GM12878 (cell line): ENCODE results near the gene APCDD1L. TPM values are rescaled to one million over a fixed set of nuclear protein-coding genes. Genes with fewer than 3 reads are reported as not detected.

Experiments
- ATAC-seq: fragments of 200-7000 bp; cut with Tn5 transposase; 3 replicates; pipeline ENCODE4 v1.9.1; 2020; ENCODE audit warnings: mild to moderate bottlenecking, moderate library complexity
- BruUV-seq: library from RNA; stranded (reverse); fragments of 400-500 nt; replicated peaks from 2 replicates; lab custom pipeline; 2021; lab: Mats Ljungman, UMichigan
- CTCF ChIA-PET: fragments of 300-600 bp; sonication (Branson Sonifier 250); formaldehyde crosslinking; extraction: SDS; loops from one replicate; lab custom pipeline; 2021; ENCODE audit warnings: inconsistent platforms; lab: Yijun Ruan, JAX
- POLR2A ChIA-PET: fragments of 350-600 bp; formaldehyde crosslinking; extraction: SDS; loops from one replicate; lab custom pipeline; 2021; ENCODE audit warnings: inconsistent platforms; lab: Charles Lee
- RAD21 ChIA-PET: fragments of 300-600 bp; sonication (Branson Sonifier 250); formaldehyde crosslinking; loops from one replicate; lab custom pipeline; 2023; ENCODE audit warnings: antibody characterized with exemption; ENCODE audit not compliant: unreplicated experiment; lab: Charles Lee
- SMC1A ChIA-PET: fragments of 300-600 bp; sonication (Branson Sonifier 250); formaldehyde crosslinking; loops from one replicate; lab custom pipeline; 2023; ENCODE audit not compliant: unreplicated experiment, uncharacterized antibody; lab: Charles Lee
- DNase-seq: peaks from one replicate; pipeline ENCODE4 v3.0.0-alpha.2; 2011; ENCODE audit warnings: low read depth, low spot score
- FAIRE-seq: peaks from 3 replicates; lab custom pipeline; 2011; peaks lifted over from hg19 to GRCh38; lab: Jason Lieb, UNC
- H2AFZ ChIP-seq: 2 replicates; pipeline ENCODE4 v1.6.0; 2011; ENCODE audit warnings: low read depth, low read length, control low read depth; ENCODE audit not compliant: control insufficient read depth
- H3K27ac ChIP-seq: 2 replicates; pipeline ENCODE4 v1.5.1; 2011; ENCODE audit warnings: control low read depth; ENCODE audit not compliant: control insufficient read depth, insufficient read depth
- H3K27me3 ChIP-seq, 2 experiments: replicated peaks in 1 of 2; 2 replicates each; pipeline versions ENCODE4 v1.6.0 to v1.6.1; 2011; ENCODE audit warnings: low read length in 1 of 2; ENCODE audit not compliant: control insufficient read depth in 2 of 2, insufficient read depth in 2 of 2
- H3K36me3 ChIP-seq, 2 experiments: 2 replicates each; pipeline ENCODE4 v1.5.1; 2011; ENCODE audit warnings: low read length in 1 of 2; ENCODE audit not compliant: control insufficient read depth in 2 of 2, insufficient read depth in 2 of 2
- H3K4me1 ChIP-seq: 2 replicates; pipeline ENCODE4 v1.6.1; 2011; ENCODE audit warnings: mild to moderate bottlenecking, low read length, moderate library complexity, mixed read lengths; ENCODE audit not compliant: control insufficient read depth, insufficient read depth
- H3K4me2 ChIP-seq: 2 replicates; pipeline ENCODE4 v1.6.0; 2011; ENCODE audit warnings: control low read depth; ENCODE audit not compliant: control insufficient read depth, insufficient read depth
- H3K4me3 ChIP-seq: fragments of 200-600 bp; sonication (generic); 2 replicates; pipeline ENCODE4 v1.5.1; 2016
- H3K79me2 ChIP-seq: 2 replicates; pipeline ENCODE4 v1.6.0; 2011; ENCODE audit warnings: low read length; ENCODE audit not compliant: control insufficient read depth, insufficient read depth
- H3K9ac ChIP-seq: 2 replicates; pipeline ENCODE4 v1.8.0; 2011; ENCODE audit warnings: low read length, control low read depth, mixed read lengths; ENCODE audit not compliant: control insufficient read depth, insufficient read depth
- H3K9me3 ChIP-seq: replicated peaks from 3 replicates; pipeline ENCODE4 v1.5.1; 2011; ENCODE audit warnings: mild to moderate bottlenecking, low read length; ENCODE audit not compliant: control insufficient read depth, insufficient read depth
- H4K20me1 ChIP-seq: 2 replicates; pipeline ENCODE4 v1.6.0; 2011; ENCODE audit not compliant: control insufficient read depth, insufficient read depth
- EGR1 ChIP-seq, 2 experiments: IDR thresholded peaks; 1 replicate in 1 of 2; 2 replicates in 1 of 2; pipeline ENCODE4 v1.6.1; 2011 to 2012; ENCODE audit warnings: low read depth in 2 of 2, low read length in 2 of 2, borderline replicate concordance in 1 of 2, mild to moderate bottlenecking in 1 of 2, moderate library complexity in 1 of 2
- ESRRA ChIP-seq: IDR thresholded peaks from 2 replicates; pipeline ENCODE4 v1.6.1; 2012; ENCODE audit warnings: mild to moderate bottlenecking, low read length, improper control_type of control experiment
- HDAC6 ChIP-seq: fragments of 200-600 bp; sonication (generic); IDR thresholded peaks from one replicate; pipeline ENCODE4 v1.8.0; 2017; ENCODE audit warnings: antibody characterized with exemption; ENCODE audit not compliant: unreplicated experiment
- HDGF ChIP-seq: fragments of 450-650 bp; IDR thresholded peaks from 2 replicates; pipeline ENCODE4 v1.6.1; 2016; ENCODE audit warnings: antibody characterized with exemption
- IKZF1 ChIP-seq: fragments of 450-650 bp; conservative IDR thresholded peaks from 2 replicates; pipeline ENCODE4 v1.6.1; 2017; ENCODE audit warnings: antibody characterized with exemption, mild to moderate bottlenecking
- MYC ChIP-seq: IDR thresholded peaks from 2 replicates; pipeline ENCODE4 v1.6.1; 2011; ENCODE audit warnings: mild to moderate bottlenecking, low read length, moderate library complexity, inconsistent platforms; ENCODE audit not compliant: insufficient read depth, insufficient replicate concordance, insufficient read length, severe bottlenecking
- NR2C2 ChIP-seq: IDR thresholded peaks from 2 replicates; pipeline ENCODE4 v1.6.1; 2011; ENCODE audit warnings: borderline replicate concordance, low read depth; ENCODE audit not compliant: control insufficient read depth, insufficient read length
- NR2F1 ChIP-seq: fragments of 450-650 bp; conservative IDR thresholded peaks from 2 replicates; pipeline ENCODE4 v1.6.1; 2017; ENCODE audit warnings: mild to moderate bottlenecking
- RELA ChIP-seq: fragments of 450-650 bp; IDR thresholded peaks from 2 replicates; pipeline ENCODE4 v1.8.0; 2014; ENCODE audit warnings: borderline replicate concordance; ENCODE audit not compliant: partially characterized antibody
- RUNX3 ChIP-seq: IDR thresholded peaks from 2 replicates; pipeline ENCODE4 v1.6.1; 2012; ENCODE audit warnings: low read length, inconsistent platforms
- SPI1 ChIP-seq: IDR thresholded peaks from 2 replicates; pipeline ENCODE4 v1.6.1; 2011; ENCODE audit warnings: low read depth, mild to moderate bottlenecking, low read length, moderate library complexity, borderline replicate concordance; ENCODE audit not compliant: insufficient read depth
- SREBF2 ChIP-seq: IDR thresholded peaks from 2 replicates; pipeline ENCODE4 v1.6.1; 2012; ENCODE audit warnings: mild to moderate bottlenecking, low read length
- TBL1XR1 ChIP-seq: IDR thresholded peaks from 2 replicates; pipeline ENCODE4 v1.6.1; 2012; ENCODE audit warnings: low read depth, low read length, improper control_type of control experiment
- ZNF217 ChIP-seq: fragments of 450-650 bp; IDR thresholded peaks from 2 replicates; pipeline ENCODE4 v1.6.1; 2017; ENCODE audit warnings: antibody characterized with exemption, mild to moderate bottlenecking
- ZNF384 ChIP-seq: IDR thresholded peaks from 2 replicates; pipeline ENCODE4 v1.6.1; 2012; ENCODE audit warnings: low read depth, mild to moderate bottlenecking, low read length, improper control_type of control experiment, borderline replicate concordance
- ZNF622 ChIP-seq: fragments of 450-650 bp; IDR thresholded peaks from 2 replicates; pipeline ENCODE4 v1.6.1; 2017; ENCODE audit warnings: mild to moderate bottlenecking, inconsistent platforms
- ZSCAN29 ChIP-seq: fragments of 450-650 bp; IDR thresholded peaks from 2 replicates; pipeline ENCODE4 v1.6.1; 2017; ENCODE audit warnings: mild to moderate bottlenecking, moderate library complexity
- WGBS: methylation state at CpG from one replicate; pipeline ENCODE4 v1.1.6; 2016; ENCODE audit warnings: low lambda C conversion rate; ENCODE audit not compliant: insufficient replicate concordance, insufficient coverage; ENCODE audit errors: missing lambda C conversion rate; 5-methylcytosine and 5-hydroxymethylcytosine counted together
- in situ Hi-C: fragments of 300-500 bp; cut with MboI; formaldehyde crosslinking; loops from 9 replicates; pipeline ENCODE4 v1.14.3; 2018; ENCODE audit warnings: mixed read lengths
- intact Hi-C: fragments of 100-400 bp; cut with micrococcal nuclease; formaldehyde crosslinking; loops from one replicate; pipeline ENCODE4 v1.14.2; 2022; ENCODE audit not compliant: unreplicated experiment
- polyA plus RNA-seq, 11 experiments: library from polyadenylated mRNA; depleted of rRNA in 4 of 11; unstranded in 6 of 11; stranded (reverse) in 5 of 11; fragments of >200 nt; fragmentation: Nextera tagmentation in 4 of 11; fragmentation: Illumina TruSeq in 1 of 11; extraction: Ambion mirVana in 4 of 11; extraction: Trizol in 1 of 11; gene quantifications; 1 replicate in 1 of 11; 2 replicates in 10 of 11; pipeline versions ENCODE4 v1.2.1 to v1.2.3, GENCODE V29; 2011 to 2016; ENCODE audit warnings: inconsistent platforms in 2 of 11, missing spikeins in 2 of 11, low read depth in 1 of 11
- total RNA-seq, 4 experiments: library from RNA; depleted of rRNA in 3 of 4; stranded (reverse); fragments of >200 nt in 3 of 4; fragmentation: Illumina TruSeq in 1 of 4; extraction: Trizol in 1 of 4; gene quantifications; 2 replicates each; pipeline versions ENCODE4 v1.2.1 to v1.2.3, GENCODE V29; 2013 to 2021
- TF ChIP-seq, protein P1 (sequence below): fragments of 450-650 bp; IDR thresholded peaks from 2 replicates; pipeline ENCODE4 v1.6.1; 2018; ENCODE audit warnings: borderline replicate concordance, mild to moderate bottlenecking; ENCODE audit not compliant: partially characterized antibody
- TF ChIP-seq, protein P2 (sequence below): IDR thresholded peaks from 2 replicates; pipeline ENCODE4 v1.6.1; 2012; ENCODE audit warnings: low read depth, low read length, improper control_type of control experiment

The APCDD1L gene
- total and polyA plus RNA-seq, 10 of the 15 experiments (the other 5 are each of a cell fraction or from before 2014, with no cell fraction given): 0.14 to 0.50 TPM; not detected in 8

DNA sequence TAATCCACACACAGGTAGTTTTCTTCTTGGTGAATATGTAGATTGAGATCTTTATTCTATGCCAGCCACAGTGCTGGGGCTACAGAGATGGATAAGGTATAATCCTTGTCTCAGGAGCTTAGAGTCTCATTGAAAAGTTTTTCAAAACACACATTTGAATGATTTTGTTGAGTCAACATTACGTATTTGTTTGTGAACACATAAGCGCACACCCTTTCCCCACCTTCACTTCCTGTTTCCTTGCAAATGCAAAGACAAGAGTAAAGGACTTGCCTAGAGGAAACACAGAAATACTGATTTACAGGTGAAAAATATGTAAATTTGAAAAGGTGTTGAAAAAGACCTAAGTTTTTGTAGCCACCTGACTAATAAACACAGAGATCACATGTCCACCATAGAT, 98.4 kb downstream of the APCDD1L start (continued):
- TF ChIP-seq, protein P1, sequence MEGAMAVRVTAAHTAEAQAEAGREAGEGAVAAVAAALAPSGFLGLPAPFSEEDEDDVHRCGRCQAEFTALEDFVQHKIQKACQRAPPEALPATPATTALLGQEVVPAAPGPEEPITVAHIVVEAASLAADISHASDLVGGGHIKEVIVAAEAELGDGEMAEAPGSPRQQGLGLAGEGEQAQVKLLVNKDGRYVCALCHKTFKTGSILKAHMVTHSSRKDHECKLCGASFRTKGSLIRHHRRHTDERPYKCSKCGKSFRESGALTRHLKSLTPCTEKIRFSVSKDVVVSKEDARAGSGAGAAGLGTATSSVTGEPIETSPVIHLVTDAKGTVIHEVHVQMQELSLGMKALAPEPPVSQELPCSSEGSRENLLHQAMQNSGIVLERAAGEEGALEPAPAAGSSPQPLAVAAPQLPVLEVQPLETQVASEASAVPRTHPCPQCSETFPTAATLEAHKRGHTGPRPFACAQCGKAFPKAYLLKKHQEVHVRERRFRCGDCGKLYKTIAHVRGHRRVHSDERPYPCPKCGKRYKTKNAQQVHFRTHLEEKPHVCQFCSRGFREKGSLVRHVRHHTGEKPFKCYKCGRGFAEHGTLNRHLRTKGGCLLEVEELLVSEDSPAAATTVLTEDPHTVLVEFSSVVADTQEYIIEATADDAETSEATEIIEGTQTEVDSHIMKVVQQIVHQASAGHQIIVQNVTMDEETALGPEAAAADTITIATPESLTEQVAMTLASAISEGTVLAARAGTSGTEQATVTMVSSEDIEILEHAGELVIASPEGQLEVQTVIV: no peak
- TF ChIP-seq ZNF622 (no peak), ZSCAN29 (no peak), SPI1 (peak; percentile 40), RUNX3 (no peak)

DNA sequence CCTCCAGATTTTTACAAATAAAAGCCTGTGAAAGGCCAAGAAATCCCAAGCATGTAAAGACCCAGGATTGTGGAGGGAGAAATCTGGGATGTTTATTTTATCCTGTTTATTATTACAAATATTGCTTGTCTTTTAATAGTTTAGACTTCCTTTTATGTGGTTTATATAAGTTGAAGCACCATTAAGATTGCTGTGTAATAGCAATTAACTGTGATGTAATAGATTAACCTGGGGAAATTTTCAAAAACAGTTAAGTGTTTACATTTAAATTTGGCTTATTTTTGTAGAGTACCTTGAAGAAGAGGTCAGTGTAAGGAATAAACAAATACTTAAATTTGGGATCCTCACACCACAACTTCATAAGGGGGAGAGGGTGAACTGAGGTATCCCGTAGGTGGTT, 99.1 kb downstream of the APCDD1L start:
- H3K4me2 ChIP-seq: no peak overlapping the region
- no peaks in the 10 kb centered on the region; the same call in 1 of the 2 replicates for H3K4me1 ChIP-seq
- no peak overlapping the region for H3K4me3 ChIP-seq
- no peak for ATAC-seq
- no peaks in the 10 kb centered on the region for H3K27me3 ChIP-seq
- no peak overlapping the region for H2AFZ ChIP-seq
- intact Hi-C loops (no loop called here), in situ Hi-C loops (no loop called here)
- SMC1A ChIA-PET: no interaction called here
- peaks cover 5 to 25% of the 10 kb centered on the region in 2 experiments for H3K36me3 ChIP-seq
- no peak for FAIRE-seq
- RAD21 ChIA-PET: no interaction called here
- H3K9me3 ChIP-seq: no peaks in the 10 kb centered on the region; the same call in 1 of the 3 replicates
- no peak overlapping the region for H3K27ac ChIP-seq
- POLR2A ChIA-PET: no interaction called here
- 93% methylated on average over 1 of the region's 1 CpG for WGBS
- no TSS peak for BruUV-seq
- peaks cover 41% of the 10 kb centered on the region for H3K79me2 ChIP-seq
- H4K20me1 ChIP-seq: no peaks in the 10 kb centered on the region
- H3K9ac ChIP-seq: no peak overlapping the region
- CTCF ChIA-PET: interaction anchor here (0.6 to 0.7 kb wide), 2 partner anchors 215 to 652 kb away, joined by 3 to 4 read pairs; no protein-coding TSS in a partner anchor
- DNase-seq: no peak
- TF ChIP-seq IKZF1: no peak
- TF ChIP-seq NR2F1: no peak
- no peak for TF ChIP-seq SREBF2
- TF ChIP-seq MYC: no peak
- no peak for TF ChIP-seq ZNF384
- TF ChIP-seq HDGF: no peak
- TF ChIP-seq NR2C2: no peak
- TF ChIP-seq ZNF217: no peak
- TF ChIP-seq RELA: no peak
- TF ChIP-seq RUNX3: no peak
- no peak for TF ChIP-seq TBL1XR1
- TF ChIP-seq, protein P2, sequence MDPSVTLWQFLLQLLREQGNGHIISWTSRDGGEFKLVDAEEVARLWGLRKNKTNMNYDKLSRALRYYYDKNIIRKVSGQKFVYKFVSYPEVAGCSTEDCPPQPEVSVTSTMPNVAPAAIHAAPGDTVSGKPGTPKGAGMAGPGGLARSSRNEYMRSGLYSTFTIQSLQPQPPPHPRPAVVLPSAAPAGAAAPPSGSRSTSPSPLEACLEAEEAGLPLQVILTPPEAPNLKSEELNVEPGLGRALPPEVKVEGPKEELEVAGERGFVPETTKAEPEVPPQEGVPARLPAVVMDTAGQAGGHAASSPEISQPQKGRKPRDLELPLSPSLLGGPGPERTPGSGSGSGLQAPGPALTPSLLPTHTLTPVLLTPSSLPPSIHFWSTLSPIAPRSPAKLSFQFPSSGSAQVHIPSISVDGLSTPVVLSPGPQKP: no peak
- no peak for TF ChIP-seq EGR1 (IDR thresholded peaks at IDR 0.05; ENCODE audit: borderline replicate concordance in 1 of 2, low read depth in 2 of 2, low read length in 2 of 2)
- TF ChIP-seq, protein P1: no peak
- no peak for TF ChIP-seq HDAC6
- TF ChIP-seq ESRRA: no peak
